HG03457 (cell line): ENCODE results near the gene POPDC3.

Source experiments
- ATAC-seq: cut with Tn5 transposase; IDR thresholded peaks from one replicate; pipeline ENCODE4 v1.9.1; 2021; ENCODE audit warnings: moderate number of reproducible peaks; ENCODE audit not compliant: unreplicated experiment

The POPDC3 gene

GRCh38 chr6:105153676-105154075 lies 26.1 kb downstream of the POPDC3 start:
- no peak for ATAC-seq

GRCh38 chr6:105152880-105153279 lies 26.9 kb downstream of the POPDC3 start:
- ATAC-seq: no peak

GRCh38 chr6:105151644-105152043 lies 28.2 kb downstream of the POPDC3 start:
- no peak for ATAC-seq

DNA sequence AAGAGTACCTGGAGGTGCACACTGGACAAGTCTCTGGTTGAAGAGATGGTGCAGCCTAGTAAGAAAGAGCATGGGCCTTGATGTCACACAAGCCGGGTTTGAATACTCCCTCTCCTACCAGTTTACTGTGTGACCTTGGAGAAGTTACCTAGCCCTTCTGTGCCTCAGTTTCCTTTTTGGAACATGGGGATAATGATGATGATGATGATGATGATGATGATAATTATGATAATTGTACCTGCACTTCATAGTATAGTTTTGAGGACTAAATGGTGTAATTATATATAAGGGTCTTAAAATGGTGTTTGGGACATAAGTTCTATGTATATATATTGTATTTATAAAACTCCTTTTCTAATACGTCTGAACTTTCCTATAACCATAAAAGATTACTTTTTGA lies 41.7 kb downstream of the POPDC3 start:
- no peak for ATAC-seq

GRCh38 chr6:105137388-105137787 lies 42.4 kb downstream of the POPDC3 start:
- ATAC-seq: no peak

GRCh38 chr6:105136431-105137350 lies 43.1 kb downstream of the POPDC3 start:
- no peak for ATAC-seq

DNA sequence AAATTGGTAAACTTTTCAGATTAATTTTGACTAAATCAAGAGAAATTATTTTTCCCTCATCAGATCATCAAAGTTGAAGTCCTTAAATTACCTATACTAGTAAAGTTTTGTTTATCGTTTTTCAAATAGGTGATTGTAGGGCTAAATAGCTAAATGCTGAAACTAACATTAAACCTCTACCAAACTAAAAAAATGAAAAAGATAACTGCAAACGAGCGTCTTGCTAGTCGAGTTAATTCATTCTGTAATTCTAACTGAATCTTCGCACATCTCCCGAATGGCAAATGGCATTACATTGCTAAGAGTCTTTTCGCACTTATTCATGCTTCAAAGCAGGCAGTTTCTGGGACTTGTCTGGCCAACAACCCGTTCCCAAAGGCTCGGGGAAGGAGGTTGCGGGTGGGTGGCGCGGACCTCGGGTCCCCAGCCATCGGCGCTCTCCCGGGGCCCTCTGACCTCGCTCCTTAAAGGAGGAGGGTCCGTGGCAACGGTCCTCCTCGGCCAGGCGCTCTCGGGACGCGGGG lies 43.8 kb downstream of the POPDC3 start:
- ATAC-seq: no peak

- ATAC-seq: no peak
These were observed 44.8 kb downstream of the POPDC3 start for GRCh38 chr6:105135056-105135455.

- ATAC-seq: no peak
These were observed 57.1 kb downstream of the POPDC3 start for GRCh38 chr6:105122717-105123116.

GRCh38 chr6:105121981-105122380 lies 57.8 kb downstream of the POPDC3 start:
- no peak for ATAC-seq

DNA sequence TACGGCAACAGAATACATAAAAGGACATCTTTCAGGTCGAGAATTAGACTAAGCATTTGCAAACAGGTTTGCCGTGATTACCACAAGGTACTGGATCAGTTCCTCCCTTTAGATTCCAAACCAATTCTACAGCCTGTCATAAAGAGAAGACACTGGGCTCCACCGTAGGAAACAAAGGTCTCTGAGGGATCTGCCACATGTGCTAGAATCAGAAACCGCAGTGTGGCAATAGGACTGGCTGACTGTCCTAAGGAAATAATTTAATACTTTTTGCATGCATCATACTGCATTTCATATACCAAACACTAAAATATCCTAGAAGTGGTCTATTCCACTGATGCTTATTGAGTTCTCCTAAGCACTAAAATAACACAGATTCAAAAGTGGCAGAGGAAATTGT lies 59.2 kb downstream of the POPDC3 start:
- no peak for ATAC-seq

GRCh38 chr6:105116150-105116549 lies 63.7 kb downstream of the POPDC3 start:
- ATAC-seq: no peak

GRCh38 chr6:105113422-105113821 lies 66.4 kb downstream of the POPDC3 start:
- no peak for ATAC-seq

- ATAC-seq: no peak
These were observed 67.2 kb downstream of the POPDC3 start for GRCh38 chr6:105112577-105112976.

GRCh38 chr6:105111871-105112270 lies 67.9 kb downstream of the POPDC3 start:
- no peak for ATAC-seq

DNA sequence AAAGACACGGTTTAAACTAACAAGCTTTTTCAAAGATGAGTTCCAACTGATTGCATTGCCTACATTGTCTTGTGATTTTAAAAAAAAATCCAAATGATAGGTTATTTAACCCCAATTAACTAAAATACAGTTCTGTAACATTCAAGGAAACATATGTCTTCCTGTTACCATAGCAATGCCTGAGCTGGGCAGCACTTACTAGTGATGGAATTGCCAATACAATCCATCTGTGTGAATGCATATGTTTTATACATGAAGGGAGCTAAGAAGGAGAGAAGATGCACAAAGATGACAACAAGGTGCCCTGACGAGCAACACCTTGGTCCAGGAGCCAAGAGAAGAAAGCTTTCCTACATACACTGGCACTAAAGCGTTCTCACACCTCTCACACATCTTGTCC lies 68.7 kb downstream of the POPDC3 start:
- ATAC-seq: no peak

- no peak for ATAC-seq
These were observed 69.6 kb downstream of the POPDC3 start for GRCh38 chr6:105109955-105110895.

GRCh38 chr6:105108631-105109262 lies 71.1 kb downstream of the POPDC3 start:
- ATAC-seq: no peak
